ENCODE measurements around the gene KCNJ4.

The KCNJ4 gene

GRCh38 chr22:38469306-38469781 is 14.3 kb upstream of the KCNJ4 start:
- no peak for DNase-seq

GRCh38 chr22:38468443-38469305 is 13.7 kb upstream of the KCNJ4 start:
- no peak for DNase-seq

- DNase-seq, result peak; percentile 28
Observed at GRCh38 chr22:38467904-38468442, 13.0 kb upstream of the KCNJ4 start, which contains the start of gene KDELR3. TSS of gene KDELR3 (plus strand) at chr22:38468096. CDS start at chr22:38468234, 138 bp downstream.

GRCh38 chr22:38467438-38467903 is 12.5 kb upstream of the KCNJ4 start:
- no peak for DNase-seq

GRCh38 chr22:38465673-38466490 is 10.9 kb upstream of the KCNJ4 start:
- no peak for DNase-seq

- no peak for DNase-seq
Observed at GRCh38 chr22:38464992-38465672, 10.1 kb upstream of the KCNJ4 start.

- no peak for DNase-seq
Observed at GRCh38 chr22:38462960-38463784, 8.2 kb upstream of the KCNJ4 start.

GRCh38 chr22:38461414-38462081 is 6.5 kb upstream of the KCNJ4 start:
- peak; percentile 16 for DNase-seq

- no peak for DNase-seq
Observed at GRCh38 chr22:38461057-38461413, 6.0 kb upstream of the KCNJ4 start.

GRCh38 chr22:38460426-38460840 is 5.4 kb upstream of the KCNJ4 start:
- no peak for DNase-seq

GRCh38 chr22:38456841-38457699 is 2.1 kb upstream of the KCNJ4 start:
- DNase-seq, result no peak

GRCh38 chr22:38456272-38456835 is 1.4 kb upstream of the KCNJ4 start:
- DNase-seq, result no peak

GRCh38 chr22:38455530-38456271 is 702 bp upstream of the KCNJ4 start:
- no peak for DNase-seq

GRCh38 chr22:38454353-38455075 is 485 bp downstream of the KCNJ4 start:
- DNase-seq, result peak; percentile 11

- no peak for DNase-seq
Observed at GRCh38 chr22:38453996-38454352, 1.0 kb downstream of the KCNJ4 start.

GRCh38 chr22:38453066-38453672 is 1.8 kb downstream of the KCNJ4 start:
- no peak for DNase-seq

GRCh38 chr22:38452373-38453065 is 2.5 kb downstream of the KCNJ4 start:
- DNase-seq, result no peak
